NCI-H446 (cell line): ENCODE measurements around the gene PDXK.
A peak's percentile ranks its signal among the peaks of the same experiment; 100 is the strongest.

Experiments
- DNase-seq, 2 experiments: peaks; one replicate each; lab custom pipeline; 2025; lab: John Stamatoyannopoulos, UW

The PDXK gene

DNA sequence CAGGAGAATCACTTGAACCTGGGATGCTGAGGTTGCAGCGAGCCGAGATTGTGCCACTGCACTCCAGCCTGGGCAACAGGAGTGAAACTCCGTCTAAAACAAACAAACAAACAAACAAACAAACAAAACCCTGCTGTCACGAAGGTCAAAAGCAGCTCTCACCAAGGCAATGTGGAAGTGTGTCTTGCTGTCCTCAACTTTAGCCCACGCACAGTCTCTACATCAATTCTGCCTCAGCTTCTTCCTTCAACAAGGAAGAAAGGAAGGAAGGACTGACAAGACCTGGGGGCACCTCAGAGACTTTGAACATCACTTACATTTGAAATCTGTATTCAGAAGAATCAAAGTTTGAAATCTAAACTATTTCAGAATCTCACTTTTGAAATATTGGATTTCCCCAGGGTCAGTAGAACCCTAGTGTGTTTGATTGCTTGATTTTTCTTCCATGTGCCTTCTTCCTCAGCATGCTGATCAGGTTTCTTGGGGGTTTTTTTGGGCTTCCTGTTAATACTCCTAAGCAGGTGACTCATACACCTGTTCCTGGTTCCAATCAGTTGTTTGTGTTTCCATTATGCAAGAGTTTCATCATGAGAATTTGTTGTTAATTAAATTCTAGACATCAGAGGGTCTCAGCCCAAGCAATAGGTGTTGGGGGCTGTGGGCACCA lies 63.6 kb downstream of the PDXK start:
- no peak for DNase-seq

DNA sequence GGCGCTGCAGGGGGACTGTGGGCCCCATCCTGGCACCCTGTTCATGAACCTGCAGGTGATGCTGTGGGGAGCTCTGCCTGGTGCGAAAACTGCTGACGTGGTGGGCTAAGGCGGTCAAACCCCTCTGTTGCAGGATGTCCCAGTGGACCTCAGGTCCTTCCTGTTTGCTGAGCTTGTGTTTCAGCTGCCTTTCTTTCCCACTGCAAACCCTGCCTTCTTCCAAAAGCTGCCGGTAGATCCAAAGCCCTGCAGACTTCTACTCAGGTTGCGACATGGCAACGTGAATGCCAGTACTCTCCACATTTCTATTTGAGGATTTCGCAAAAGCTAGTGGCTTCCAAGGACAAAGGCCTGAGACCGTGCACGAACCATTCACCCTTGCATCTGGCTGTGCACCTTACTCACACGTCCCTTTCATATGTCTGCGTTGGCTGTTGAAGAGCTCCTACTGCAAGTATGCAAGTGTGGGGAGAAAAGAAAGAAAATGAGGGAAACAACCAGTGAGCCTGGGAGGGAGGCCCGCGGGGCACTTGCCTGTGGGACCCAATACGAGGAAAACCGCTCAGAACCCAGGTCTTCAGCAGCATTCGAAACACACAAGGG lies 64.3 kb downstream of the PDXK start:
- DNase-seq = no peak

DNA sequence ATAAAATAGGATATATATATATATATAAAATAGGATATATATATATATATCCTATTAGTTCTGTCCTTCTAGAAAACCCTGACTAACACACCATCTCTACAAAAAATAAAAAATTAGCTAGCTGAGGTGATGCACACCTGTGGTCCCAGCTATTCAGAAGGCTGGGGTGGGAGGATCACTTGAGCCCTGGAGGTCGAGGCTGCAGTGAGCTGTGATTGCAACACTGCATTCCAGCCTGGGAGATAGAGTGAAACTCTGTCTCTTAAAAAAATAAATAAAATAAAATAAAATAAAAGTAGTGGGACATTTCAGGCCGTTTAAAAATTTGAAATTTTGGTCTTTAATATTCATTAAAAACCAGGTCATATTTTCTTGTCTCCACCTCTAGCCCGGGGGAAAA lies 66.2 kb downstream of the PDXK start:
- DNase-seq = no peak

DNA sequence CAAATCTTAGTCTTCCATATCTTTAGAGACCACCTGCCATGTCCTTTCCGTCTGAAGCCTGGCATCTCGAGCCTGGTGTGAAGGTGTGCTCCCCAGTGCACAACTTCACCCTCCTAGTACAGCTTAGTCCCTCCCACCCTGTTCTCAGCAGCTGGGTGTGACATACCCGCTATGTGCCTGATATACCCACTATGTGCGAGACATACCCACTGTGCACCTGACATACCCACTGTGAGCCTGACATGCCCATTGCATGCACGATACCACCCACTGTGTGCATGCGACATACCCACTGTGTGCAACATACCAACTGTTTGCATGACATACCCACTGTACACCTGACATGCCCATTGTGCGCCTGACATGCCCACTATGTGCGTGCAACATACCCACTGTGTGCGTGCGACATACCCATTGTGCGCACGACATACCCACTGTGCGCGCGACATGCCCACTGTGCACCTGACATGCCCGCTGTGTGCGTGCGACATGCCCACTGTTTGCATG lies 67.4 kb downstream of the PDXK start:
- no peak for DNase-seq

DNA sequence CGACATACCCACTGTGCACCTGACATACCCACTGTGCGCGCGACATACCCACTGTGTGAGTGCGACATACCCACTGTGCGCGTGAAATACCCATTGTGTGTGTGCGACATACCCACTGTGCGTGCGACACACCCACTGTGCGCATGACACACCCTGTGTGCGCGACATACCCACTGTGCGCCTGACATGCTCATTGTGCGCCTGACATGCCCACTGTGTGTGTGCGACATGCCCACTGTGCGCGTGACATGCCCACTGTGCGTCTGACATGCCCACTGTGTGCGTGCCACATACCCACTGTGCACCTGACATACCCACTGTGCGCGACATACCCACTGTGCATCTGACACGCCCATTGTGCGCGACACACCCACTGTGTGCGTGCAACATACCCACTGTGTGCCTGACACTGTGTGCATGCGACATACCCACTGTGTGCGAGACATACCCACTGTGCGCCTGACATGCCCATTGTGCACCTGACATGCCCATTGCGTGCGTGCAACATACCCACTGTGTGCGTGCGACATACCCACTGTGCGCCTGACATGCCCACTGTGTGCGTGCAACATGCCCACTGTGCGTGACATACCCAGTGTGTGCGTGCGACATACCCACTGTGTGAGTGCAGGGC lies 68.0 kb downstream of the PDXK start:
- DNase-seq = no peak

DNA sequence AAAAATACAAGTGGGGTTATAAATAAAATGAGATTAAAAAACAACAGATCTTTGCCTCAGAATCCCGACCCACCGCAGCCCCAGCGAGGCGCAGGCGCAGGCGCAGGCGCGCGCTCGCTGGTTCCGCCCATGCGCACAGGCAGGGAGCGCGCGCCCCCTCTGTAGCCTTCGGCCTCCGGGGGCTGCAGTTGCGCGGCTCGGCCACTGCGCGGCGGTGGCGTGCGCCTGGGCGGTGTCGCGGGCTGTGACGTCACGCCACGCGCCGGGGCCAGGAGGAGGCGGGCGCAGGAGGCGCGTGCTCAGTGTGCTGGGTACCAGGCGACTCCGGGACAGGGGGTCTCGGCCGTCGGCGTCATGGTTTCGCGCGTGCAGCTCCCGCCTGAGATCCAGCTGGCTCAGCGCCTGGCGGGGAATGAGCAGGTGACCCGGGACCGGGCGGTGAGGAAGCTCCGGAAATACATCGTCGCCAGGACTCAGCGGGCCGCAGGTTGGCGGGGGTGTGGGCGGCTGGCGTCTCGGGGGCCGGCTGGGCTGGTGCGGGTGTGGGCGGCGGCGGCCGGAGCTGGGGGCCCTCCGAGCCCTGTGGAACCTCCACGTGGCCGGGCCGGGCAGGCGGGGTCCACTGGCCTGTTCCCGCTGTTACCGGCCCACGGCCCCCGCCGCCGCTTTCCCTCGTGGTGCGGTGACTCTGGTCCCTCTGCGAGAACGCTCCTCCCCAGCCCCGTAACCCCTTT lies 70.5 kb downstream of the PDXK start, which contains the start of gene RRP1:
TSS of gene RRP1 (plus strand) at position 302 of the 734 bp plus-strand sequence. CDS start at position 355, 53 bp downstream.
- DNase-seq = peak; percentile 77 to 95

DNA sequence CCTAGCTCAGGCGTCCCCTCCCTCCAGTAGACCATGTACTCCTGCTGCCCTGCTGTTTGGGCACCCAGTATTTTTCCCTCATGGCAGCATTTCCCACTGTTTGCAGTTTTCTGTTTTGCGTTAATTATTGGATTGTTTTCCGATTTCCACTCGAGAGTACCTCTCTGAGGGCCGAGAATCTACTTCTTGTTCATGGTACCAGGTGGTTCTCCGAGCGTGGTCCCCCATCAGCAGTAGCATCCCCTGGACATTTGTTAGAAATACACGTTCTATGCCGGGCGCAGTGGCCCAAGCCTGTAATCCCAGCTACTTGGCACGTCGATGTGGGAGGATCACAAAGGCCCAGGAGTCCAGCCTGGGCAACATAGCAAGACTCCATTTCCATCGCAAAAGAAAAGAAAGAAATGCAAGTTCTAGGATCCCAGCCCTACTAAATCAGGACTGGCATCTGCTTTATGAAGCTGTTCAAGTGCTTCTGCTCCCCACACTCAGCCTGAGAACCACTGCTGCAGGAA lies 71.1 kb downstream of the PDXK start:
- DNase-seq = no peak

DNA sequence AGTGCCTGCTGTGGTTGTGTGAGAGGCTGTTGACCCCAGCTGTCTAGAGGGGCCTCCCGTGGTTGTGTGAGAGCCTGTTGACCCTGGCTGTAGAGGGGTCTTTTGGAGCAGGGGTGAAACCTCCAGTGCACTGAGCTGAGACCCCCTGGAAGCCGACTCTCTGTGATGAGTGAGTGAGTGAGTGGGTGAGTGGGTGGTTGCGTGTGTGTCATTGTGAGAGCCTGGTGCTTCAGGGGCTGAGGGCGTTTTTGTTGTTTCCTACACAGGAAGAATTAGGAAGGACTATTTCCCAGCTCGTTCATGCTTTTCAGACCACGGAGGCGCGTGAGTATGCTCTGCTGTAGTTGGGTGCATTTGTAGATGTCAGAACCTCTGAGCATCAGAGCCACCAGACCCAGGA lies 73.5 kb downstream of the PDXK start:
- DNase-seq = no peak

DNA sequence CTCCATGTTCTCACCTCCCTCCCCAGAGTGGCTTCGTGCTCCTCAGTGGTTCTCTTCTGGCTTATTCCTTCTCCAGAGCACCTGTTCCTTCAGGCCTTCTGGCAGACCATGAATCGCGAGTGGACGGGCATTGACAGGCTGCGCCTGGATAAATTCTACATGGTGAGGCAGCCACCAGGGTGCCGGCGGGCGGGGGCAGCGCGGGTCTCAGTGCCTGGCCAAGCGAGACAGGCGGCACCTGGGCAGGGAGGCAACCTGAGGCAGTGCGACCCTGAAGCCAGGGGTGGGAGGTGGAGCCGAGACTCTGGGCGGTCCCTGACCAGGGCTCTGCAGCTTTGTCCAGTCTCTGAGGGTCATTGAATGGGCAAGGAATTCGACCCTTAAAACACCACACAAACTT lies 74.3 kb downstream of the PDXK start:
- no peak for DNase-seq

DNA sequence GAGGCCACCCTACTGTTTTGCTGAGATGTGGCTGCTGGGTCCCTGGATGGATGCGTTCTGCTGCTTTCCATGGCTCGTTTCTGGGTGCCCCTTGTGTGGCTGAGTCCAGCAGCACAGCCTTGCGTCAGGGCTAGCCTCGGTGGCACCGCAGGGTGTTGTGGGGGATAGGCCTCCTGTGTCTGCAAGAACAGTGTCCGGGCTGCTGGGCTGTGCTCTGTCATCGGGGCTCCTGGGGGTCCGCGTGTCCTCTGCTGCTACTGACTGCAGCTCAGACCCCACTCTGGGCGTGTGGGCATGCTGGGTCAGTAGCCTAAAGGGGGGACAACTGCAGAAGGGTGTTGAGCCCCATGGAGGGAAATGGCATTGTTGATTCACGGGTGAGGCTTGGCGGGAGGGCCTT lies 75.4 kb downstream of the PDXK start:
- no peak for DNase-seq

DNA sequence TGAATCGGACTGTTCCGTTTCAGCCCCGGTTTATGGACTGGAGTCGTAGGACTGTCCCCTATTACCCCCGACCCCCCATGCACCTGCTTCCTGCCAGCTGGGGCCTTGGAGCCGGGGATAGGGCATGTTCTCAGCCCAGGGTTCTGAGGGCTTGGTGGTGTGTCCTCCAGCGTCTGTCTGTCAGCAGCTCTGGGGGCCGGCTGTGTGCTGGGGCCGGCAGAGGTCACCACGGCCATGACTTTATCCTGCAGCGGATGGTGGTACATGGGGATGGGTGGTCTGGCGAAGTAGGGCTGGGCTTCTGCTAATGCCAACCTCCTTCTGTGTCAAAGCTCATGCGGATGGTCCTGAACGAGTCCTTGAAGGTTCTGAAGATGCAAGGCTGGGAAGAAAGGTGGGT lies 75.9 kb downstream of the PDXK start:
- DNase-seq = no peak

DNA sequence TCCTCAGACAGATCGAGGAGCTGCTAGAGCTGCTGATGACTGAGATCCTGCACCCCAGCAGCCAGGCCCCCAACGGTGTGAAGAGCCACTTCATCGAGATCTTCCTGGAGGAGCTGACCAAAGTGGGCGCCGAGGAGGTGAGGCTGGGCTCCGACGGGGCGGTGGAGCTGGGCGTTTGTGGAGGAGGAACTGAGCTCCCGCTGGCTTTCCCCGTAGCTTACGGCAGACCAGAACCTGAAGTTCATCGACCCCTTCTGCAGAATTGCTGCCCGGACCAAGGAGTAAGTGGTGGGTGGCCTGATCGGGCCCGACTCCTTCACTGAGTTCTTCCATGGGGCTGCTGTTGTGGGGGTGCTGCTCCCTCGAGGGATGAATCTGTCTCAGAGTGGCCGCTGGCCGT lies 78.5 kb downstream of the PDXK start:
- no peak for DNase-seq

DNA sequence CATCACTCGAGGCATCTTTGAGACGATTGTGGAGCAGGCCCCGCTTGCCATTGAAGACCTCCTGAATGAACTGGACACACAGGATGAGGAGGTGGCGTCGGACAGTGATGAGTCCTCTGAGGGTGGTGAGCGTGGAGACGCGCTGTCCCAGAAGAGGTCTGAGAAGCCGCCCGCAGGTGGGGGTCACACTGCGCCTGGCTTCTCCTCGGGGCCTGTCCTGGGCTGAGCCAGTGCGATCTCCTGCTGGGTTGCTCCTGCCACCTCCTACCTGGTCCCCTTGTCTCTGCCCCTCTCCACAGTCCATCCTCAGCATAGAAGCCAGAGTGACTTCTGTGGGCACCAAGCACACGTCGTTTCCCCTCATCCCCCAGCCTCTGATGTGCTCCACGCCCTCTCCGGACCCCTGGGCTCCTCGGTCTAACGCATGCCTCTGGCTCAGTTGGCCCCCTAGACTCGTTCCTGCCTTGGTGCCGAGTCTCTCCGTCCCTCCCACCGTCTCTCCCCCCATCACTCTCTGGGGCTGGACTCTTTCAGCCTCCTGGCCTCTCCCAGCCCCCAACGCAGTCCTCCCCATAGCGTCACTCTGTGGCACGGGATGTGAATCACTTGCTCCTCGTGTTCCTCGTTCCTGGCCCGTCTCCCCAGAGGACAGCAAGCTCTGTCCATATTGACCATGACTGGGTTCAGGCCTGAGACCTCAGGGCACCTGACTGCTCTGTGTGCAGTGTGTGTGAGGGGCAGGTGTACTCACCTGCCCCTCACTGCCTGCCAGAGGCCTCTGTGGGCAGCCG lies 79.2 kb downstream of the PDXK start:
- DNase-seq = no peak

DNA sequence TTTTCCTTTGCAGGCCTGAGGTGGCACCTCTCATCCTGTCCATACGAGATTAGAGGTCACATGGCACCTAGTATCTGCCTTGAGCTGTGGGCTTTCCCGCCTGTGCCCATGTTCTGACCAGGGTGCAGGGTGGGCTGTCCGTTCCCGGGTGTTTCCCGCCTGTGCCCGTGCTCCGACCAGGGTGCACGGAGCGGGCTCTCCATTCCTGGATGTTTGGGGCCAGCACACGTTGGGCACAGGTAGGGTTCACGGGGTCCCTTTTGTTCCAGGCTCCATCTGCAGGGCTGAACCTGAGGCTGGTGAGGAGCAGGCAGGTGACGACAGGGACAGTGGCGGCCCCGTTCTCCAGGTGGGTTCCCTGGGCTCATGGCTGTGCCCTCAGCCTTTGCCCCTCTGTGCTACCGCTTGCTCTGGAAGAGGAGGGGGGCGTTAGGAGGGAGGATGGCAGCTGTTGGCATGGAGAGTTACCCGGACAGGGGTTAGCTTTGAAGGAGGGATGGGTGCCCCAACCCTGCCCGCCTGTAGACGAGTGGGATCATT lies 80.4 kb downstream of the PDXK start:
- no peak for DNase-seq

DNA sequence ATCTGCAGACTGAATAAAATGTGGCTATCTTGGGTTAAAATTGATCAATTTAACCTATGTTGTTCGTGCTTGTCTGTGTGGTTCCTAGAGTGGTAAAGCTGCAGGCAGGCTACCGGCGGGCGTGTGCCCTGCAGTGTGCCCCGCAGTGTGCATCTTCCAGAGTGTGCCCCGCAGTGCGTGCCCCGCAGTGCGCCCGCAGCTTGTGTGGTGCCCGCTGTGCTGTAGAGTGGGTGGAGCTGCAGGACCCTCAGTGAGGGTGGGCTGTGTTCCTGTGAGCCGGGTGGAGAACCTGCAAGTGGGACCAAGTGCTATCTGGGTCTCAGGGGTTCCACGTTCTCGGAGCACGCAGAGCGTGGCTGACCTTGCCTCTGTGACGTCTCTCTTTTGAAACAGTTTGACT lies 81.2 kb downstream of the PDXK start:
- no peak for DNase-seq

DNA sequence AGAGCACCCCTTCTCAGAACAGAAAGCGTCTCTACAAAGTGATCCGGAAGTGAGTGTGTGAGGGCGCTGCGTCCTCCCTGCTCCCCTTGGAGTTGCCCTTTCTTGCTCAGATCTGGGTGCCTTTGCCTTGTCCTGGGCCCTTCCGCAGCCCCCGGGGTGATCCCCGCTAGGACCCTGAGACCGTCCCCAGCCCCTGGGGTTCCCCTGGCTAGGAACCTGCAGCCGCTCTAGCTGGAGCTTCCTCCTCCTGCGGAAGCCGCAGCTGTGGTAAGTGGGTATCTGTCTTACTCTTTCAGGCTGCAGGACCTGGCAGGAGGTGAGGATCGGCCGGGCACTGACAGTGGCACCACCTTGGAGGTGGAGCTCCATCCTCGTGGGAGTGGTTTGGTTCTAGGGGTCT lies 81.6 kb downstream of the PDXK start:
- no peak for DNase-seq

DNA sequence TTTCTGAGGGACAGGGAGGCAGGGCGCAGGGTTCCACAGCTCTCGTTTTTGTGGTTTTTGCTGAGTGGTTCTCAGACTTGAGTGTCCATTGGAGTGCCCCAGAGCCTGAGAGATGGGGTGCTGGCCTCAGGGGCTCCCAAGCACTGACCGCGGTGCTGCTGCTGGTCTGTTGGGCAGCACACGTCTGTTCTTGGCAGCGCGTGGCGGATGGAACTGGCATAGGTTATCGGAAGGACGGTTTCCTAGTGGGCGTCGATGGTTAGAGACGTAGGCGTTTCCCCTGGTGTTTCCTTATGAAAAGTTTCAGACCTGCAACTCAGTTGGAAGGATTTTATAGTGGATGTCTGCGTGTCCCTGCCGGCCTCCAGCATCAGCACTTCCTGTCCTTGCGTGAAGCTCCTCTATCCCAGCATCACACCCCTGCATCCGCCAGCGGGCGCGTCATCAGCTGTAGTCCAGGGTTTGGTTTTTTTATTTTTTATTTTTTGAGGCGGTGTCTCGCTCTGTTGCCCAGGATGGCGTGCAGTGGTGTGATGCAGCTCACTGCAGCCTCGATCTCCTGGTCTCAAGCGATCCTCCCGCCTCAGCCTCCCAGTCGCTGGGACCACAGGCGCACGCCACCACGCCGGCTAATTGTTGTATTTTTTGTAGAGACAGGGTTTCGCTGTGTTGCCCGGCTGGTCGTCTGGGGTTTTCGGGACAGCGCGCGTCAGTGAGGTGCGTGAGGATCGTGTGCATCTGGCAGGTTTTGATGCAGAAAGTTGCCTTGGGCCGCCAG lies 82.3 kb downstream of the PDXK start:
- no peak for DNase-seq

DNA sequence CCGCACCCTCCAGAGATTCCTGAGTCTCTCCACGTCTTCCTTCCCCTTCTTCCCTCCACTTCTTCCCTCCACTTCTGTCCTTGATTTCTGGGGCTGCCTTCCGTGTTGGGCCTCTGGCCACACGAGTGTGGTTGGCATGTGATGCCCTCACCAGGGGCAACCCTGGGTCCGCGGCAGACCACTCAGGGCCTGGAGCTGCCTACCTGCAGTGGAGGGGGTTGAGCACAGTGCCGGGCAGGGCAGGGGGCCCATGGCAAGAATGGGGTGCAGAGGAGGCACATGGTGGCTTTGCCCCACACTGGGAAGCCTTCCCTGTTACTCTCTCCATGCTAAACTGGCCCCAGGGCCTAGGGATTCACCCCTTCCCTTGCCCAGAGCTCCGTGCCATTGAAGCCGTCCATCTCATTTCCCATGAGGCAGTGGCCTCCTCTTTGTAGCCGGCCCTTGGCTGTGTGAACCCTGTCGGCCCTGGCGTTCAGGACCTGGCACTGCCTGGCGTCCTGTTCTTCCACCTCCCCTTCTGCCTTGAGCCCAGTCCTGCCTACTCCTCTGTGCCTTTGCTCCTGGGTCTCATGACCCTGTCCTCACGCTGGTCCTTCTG lies 83.9 kb downstream of the PDXK start:
- no peak for DNase-seq

DNA sequence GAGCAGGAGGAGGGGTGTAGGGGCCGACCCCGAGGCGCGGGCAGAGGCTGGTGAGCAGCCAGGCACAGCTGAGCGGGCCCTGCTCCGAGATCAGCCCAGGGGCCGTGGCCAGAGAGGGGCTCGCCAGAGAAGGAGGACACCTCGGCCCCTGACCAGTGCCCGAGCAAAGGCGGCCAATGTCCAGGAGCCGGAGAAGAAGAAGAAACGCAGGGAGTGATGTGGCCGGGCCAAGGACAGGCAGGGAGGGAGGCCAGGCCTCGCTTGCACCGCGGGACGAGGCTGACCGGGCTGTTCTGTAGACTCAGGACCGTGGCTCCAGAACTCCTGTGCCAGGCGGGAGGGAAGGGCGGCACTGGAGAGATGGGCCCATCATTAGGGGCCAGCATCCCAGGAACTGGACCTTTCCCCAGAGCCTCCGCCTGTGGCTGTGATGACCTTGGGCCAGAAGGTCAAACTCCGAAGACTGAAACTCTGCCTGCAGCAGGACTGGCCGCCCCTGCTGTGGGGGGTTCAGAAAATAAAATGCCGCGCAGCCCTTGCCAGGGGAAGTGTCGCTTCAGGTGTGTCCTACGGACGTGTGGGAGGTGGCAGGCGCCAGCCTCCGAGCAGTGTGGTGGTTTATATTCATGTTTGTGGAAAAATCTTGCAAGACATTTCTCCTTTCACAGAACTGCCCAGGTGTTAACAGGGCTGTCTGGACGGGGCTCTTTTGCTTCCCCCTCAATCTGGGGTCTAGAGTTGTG lies 84.8 kb downstream of the PDXK start:
- no peak for DNase-seq
